ENCODE data around the gene CXCL1.

Gene CXCL1

GRCh38 chr4:73852771-73853170, 16.4 kb upstream of the CXCL1 start:
- DNase-seq = no peak

DNA sequence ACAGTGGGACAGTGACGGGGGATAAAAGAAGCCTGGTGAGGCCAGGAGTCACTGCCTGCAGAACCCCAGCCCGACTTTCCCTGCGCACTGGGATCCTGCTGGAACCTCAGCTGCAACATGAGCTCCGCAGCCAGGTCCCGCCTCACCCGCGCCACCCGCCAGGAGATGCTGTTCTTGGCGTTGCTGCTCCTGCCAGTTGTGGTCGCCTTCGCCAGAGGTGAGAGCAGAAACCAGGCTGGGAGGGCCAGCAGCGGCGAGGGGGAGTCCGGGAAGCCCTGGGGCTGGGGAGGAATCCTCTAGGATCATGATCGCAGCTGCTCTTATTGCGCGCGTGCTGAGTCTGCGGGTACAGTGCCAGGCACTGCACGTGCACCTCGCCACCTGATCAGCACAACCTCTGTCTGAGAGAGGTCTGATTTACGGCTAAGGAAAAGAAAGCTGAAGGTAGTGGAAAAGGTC, 15.9 kb upstream of the CXCL1 start, which contains the start of gene PF4V1:
Gene PF4V1 (plus strand): TSS at position 51 of the 459 bp plus-strand sequence. CDS start 67 bp downstream, at position 118.
- no peak for DNase-seq

GRCh38 chr4:73853718-73854473, 15.3 kb upstream of the CXCL1 start:
- no peak for DNase-seq

DNA sequence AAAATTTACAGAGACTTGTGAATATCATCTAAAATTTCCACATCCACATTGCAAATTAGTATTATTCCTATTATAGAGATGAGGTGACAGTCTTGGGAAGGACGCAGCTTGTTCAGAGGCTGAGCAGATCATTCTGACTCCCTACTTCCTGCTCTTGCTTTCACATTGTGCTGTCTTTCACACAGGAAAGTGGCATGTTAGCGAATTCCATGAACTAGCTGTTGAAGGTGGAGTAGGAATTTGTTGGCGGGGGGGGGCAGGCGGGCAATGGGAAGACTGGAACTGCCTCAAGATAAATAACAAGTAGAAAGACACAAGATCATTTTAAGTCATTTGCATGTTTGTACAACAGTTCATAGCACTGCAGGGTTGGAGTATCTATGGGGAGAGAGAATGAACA, 13.8 kb upstream of the CXCL1 start:
- no peak for DNase-seq

- DNase-seq = no peak
Measured at GRCh38 chr4:73856518-73856917, 12.7 kb upstream of the CXCL1 start.

- no peak for DNase-seq
Measured at GRCh38 chr4:73859614-73860088, 9.5 kb upstream of the CXCL1 start.

GRCh38 chr4:73860181-73860580, 9.0 kb upstream of the CXCL1 start:
- DNase-seq = no peak

DNA sequence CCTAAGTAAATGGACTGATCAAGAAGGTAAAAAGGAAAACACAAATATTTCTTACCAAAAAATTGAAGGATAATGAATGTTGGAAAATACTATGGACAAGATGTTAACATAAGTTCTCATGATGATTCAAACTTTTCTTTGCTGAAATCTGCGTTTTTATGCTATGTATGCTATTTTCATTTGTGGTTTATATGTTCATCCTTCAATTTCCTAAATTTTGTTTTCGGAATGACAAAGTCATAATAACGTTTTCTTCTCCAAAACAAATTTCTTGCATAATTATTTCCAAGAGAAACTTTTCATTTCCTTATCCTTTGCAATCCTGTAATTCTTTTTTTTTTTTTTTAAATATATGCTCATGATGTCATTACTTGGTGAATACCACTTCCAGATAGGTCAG, 8.3 kb upstream of the CXCL1 start:
- DNase-seq = no peak

- DNase-seq = no peak
Measured at GRCh38 chr4:73862322-73862721, 6.9 kb upstream of the CXCL1 start.

GRCh38 chr4:73864365-73864764, 4.8 kb upstream of the CXCL1 start:
- no peak for DNase-seq

GRCh38 chr4:73864961-73865360, 4.2 kb upstream of the CXCL1 start:
- DNase-seq = no peak

- DNase-seq = no peak
Measured at GRCh38 chr4:73865431-73866096, 3.6 kb upstream of the CXCL1 start.

DNA sequence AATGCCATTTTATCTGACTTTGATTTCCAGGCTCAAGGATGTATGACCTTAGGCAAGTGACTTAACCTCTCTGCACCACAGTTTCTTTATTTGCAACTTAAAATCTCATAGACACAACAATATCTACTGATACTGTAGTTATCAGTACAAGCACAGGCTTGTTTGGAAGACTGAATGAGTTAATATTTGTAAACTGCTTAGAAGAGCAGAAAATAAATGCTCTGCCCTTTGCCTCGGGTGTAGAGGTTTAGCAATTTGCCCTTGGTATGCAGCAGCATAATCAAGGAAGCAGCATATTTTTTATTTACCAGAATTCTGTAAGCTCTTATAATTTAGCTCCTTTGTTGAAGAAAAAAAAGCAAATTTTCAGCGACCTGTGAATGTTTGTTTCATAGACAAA, 2.9 kb upstream of the CXCL1 start:
- DNase-seq = no peak

DNA sequence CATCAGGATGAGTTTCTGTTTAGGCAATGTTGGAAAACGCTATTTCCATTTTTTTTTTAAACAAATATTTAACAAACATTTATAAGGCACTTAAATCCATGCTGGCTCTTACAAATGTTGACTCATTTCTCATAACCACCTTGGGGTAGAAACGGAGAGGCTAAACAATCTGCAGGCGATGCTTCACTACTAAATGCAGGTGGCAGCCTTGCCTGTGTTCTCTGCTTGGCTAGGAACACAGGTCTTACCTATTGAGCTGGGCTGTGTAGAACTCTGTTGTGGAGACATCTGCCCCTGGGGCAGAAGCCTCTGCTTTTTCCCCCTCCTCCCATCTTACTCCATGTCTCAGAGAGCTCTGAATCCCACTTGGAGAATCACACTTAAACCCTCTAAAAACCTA, 1.4 kb upstream of the CXCL1 start:
- DNase-seq = no peak

DNA sequence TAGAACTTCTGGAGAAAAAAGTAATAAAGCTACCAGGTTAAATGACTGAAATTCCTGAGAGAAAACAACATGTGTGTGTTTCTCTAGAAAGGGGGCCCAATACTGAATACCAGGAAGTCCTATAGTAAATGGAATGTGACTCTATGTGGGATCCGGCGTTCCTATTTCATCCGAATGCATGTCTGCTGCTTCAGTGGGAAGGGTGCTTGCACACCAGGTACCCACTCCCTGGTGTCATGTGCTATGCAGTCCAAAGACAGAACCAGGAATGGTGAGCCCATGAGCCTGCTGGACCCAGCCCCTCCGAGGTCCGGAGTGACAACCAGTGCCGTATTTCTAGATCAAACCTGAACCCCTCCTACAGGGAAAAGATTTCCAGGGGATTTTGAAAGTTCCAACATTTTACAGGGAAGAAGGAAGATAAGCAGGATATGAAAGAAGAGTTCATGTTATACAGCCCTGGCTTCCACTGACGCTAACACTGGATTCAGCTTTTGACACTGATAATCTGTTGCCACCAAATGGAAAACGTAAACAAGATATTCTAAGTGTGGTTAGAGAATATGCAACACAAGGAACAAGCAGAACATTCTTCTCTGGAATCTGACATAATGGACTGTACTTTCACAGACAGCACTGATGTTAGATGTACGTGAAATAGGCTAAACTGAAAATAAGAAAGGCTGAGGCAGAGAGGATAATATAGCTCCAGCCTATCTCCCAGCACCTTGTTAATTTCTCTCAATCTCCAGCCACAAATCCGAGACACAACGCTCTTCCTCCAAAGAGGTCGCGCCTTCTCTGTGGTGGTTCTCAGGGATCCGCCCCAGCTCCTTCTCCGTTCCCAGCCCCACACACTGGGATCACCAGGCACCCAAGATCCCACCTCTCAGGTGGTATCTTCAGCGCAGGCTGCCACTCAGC, 725 bp upstream of the CXCL1 start:
- no peak for DNase-seq

- no peak for DNase-seq
Measured at GRCh38 chr4:73870260-73870659, 1.1 kb downstream of the CXCL1 start.

DNA sequence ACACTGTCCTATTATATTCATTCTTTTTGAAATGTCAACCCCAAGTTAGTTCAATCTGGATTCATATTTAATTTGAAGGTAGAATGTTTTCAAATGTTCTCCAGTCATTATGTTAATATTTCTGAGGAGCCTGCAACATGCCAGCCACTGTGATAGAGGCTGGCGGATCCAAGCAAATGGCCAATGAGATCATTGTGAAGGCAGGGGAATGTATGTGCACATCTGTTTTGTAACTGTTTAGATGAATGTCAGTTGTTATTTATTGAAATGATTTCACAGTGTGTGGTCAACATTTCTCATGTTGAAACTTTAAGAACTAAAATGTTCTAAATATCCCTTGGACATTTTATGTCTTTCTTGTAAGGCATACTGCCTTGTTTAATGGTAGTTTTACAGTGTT, 1.6 kb downstream of the CXCL1 start:
- DNase-seq = no peak

DNA sequence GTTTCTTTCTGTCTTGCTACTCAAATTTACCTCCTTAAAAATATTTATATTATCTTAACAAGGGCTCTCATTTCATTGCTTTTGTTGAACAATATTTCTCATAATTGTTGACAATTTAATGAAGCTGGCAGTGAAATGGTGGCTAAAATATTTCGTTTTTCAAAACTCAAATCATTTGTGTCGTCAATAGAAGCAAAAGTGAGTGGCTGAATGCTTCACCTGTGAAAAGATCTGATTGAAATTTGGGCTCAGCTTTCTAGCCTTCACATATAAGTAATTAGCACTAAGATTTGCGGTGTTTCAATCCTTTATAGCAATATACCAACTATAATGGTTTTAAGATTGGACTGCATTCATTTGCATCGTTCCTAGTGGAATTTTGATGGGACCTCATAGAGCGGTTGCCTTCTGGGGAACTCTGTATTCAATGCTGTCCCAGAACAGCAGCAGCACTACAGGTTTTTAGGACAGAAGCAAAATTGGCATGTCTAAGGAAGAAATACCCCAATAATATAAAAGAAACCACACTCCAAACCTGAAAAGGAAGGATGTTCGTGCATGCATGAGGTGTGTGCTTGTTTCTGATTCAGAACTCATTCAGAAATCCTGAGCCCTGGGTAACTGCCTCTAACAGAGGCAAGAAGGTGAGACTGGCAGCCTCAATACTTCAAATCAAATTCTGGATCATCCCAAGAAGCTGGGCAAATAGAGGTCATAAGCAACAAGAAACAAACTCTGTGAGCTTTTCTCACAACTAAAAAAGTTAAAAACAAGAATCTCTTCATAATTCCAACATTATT, 2.5 kb downstream of the CXCL1 start:
- no peak for DNase-seq

DNA sequence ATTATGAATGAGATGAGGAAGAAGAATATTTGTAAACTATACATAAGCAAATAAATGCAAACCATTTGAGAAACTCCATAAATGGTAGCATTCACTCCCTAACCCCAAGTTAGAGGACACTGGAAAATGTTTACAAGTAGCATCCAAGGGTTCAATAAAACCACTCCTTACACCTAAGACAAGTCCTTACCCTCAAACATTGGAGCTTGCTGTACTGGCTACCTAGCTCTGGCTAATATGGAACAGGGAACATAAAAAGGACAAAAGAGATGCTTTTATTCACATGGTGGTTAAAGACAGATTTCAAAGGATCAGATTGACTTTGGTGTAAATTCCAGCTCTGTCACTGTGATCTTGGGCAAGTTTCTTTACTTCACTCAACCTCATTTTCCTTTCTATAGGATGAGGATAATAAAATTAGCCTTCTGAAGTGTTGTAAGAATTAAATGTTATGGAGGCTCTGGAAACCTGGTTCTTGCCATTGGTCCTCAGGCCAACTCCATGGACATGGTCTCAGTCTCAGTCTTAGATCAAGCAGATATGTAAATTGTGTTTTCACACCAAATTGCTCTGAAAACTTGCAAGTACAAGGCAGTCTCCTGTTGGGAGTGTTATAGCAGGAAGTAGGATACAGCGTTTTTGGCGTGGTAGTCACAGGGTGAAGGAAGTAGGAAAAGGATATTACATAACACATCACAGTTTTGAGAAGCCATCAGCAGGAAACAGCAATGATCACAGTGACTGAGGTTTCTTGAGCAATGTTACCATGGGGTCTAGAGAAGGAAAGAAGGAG, 3.3 kb downstream of the CXCL1 start:
- DNase-seq = no peak

DNA sequence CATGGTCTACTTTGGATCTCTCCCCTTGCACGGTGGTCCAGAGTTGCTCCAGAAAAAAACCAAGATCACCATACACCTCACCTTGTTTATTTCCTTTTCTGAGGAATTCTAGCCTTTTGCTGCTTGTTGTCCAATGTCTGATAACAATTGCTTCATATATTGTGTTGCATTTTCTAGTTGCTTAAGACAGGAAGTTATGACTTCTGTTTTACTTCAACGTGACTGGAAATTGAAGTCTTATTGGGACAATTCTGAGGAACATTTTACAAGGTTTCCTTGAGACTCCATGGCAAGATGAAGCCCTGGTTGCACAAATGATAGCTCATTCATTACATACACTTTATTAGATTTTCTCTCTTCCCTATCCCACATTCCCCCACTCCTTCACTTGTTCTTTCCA, 5.2 kb downstream of the CXCL1 start:
- no peak for DNase-seq

GRCh38 chr4:73875401-73875800, 6.2 kb downstream of the CXCL1 start:
- DNase-seq = no peak

DNA sequence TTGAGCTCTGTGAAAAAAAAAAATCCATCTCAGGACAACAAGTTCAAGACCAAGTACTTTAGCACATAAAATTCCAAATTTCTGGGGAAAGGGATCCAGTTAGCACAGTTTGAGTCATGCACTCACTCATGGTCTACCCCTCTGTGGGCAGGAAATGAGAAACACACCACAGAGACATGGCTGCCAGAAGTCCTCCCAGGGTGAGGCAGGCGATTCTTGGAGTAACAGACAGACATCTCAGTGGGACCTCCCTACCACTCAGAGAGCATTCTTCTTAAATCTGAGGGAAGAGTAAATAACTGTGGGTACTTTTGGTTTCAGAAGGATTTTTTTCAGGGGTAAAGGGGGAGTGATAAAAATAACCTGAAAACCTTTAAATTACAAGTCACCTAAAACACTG, 14.1 kb downstream of the CXCL1 start:
- DNase-seq = no peak
